Vagina (tissue), 2 donors: ENCODE data around the gene RUNX2.

ENCODE experiments used
- POLR2A ChIP-seq, 2 donors: fragments of 450-650 bp; IDR thresholded peaks; one replicate each; pipeline ENCODE4 v1.6.1; 2017; ENCODE audit warnings: antibody characterized with exemption in 2 of 2, mild to moderate bottlenecking in 2 of 2, moderate library complexity in 2 of 2
- TF ChIP-seq, protein P1 (sequence below), 3 experiments: fragments of 450-650 bp in 2 of 3; fragments of 200-600 bp in 1 of 3; sonication (generic) in 1 of 3; IDR thresholded peaks; one replicate each; pipeline ENCODE4 v1.5.1; 2017 to 2019; ENCODE audit warnings: antibody characterized with exemption in 3 of 3, mild to moderate bottlenecking in 2 of 3, moderate library complexity in 2 of 3

DNA sequence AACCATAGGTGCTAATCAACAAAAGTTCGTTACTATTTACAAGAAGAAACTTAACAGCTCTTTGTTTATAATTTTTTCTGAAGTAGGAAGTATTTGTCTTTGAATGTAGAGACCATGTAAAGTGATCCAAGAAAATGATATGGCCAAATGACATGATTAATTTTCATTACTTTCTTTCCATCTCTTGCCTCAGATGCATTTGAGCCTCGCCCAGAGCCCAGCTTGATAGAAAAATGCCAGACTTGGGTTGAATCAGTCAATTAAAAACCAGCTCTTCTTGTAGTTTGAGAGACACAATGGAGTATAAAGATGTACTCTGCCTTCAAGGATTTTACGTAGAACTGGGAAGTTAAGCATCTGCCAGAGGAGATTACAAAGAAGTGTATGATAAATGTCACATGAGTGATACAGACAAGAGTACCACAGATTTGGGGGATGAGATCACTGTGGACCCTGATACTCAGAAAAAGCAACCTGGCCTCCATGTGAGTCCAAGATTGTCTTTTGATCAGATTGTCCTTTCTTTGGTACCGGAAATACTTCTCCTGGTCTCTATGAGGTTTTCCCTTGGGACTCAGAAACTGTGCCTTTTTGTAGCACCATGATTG, 142.1 kb downstream of the RUNX2 start:
- TF ChIP-seq, protein P1, sequence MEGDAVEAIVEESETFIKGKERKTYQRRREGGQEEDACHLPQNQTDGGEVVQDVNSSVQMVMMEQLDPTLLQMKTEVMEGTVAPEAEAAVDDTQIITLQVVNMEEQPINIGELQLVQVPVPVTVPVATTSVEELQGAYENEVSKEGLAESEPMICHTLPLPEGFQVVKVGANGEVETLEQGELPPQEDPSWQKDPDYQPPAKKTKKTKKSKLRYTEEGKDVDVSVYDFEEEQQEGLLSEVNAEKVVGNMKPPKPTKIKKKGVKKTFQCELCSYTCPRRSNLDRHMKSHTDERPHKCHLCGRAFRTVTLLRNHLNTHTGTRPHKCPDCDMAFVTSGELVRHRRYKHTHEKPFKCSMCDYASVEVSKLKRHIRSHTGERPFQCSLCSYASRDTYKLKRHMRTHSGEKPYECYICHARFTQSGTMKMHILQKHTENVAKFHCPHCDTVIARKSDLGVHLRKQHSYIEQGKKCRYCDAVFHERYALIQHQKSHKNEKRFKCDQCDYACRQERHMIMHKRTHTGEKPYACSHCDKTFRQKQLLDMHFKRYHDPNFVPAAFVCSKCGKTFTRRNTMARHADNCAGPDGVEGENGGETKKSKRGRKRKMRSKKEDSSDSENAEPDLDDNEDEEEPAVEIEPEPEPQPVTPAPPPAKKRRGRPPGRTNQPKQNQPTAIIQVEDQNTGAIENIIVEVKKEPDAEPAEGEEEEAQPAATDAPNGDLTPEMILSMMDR (IDR thresholded peaks at IDR 0.05) = no peak
- no peak for TF ChIP-seq POLR2A (IDR thresholded peaks at IDR 0.05)
